H1 (cell line): ENCODE data around the gene ENKD1. TPM values are rescaled to one million over a fixed set of nuclear protein-coding genes. Genes with fewer than 3 reads are reported as not detected.

Experiments used
- CTCF ChIA-PET: fragments of 300-600 bp; sonication (Branson Sonifier 250); formaldehyde crosslinking; loops from one replicate; lab custom pipeline; 2021; ENCODE audit not compliant: partially characterized antibody; lab: Charles Lee
- POLR2A ChIA-PET: fragments of 300-600 bp; sonication (Branson Sonifier 250); formaldehyde crosslinking; loops from one replicate; lab custom pipeline; 2021; ENCODE audit warnings: inconsistent platforms; ENCODE audit not compliant: partially characterized antibody; lab: Charles Lee
- DNase-seq, 2 experiments: peaks; one replicate each; pipeline versions ENCODE4 v3.0.0 to v3.0.0-alpha.2; 2010 to 2022; ENCODE audit warnings: low spot score in 2 of 2, low read depth in 1 of 2, mixed read lengths in 1 of 2
- FAIRE-seq: peaks from 2 replicates; lab custom pipeline; 2011; peaks lifted over from hg19 to GRCh38; lab: Jason Lieb, UNC
- H2AFZ ChIP-seq: 2 replicates; pipeline ENCODE4 v1.8.1; 2012; ENCODE audit warnings: low read length, inconsistent platforms
- H2AK5ac ChIP-seq: 2 replicates; pipeline ENCODE4 v1.6.1; 2013; ENCODE audit warnings: low read depth, low read length
- H2BK120ac ChIP-seq: replicated peaks from 2 replicates; pipeline ENCODE3; 2013; ENCODE audit warnings: low read depth, low read length, inconsistent platforms
- H2BK12ac ChIP-seq: 2 replicates; pipeline ENCODE4 v1.6.1; 2013; ENCODE audit warnings: low read depth, low read length
- H2BK15ac ChIP-seq: 2 replicates; pipeline ENCODE4 v1.6.1; 2013; ENCODE audit warnings: low read length
- H2BK20ac ChIP-seq: 2 replicates; pipeline ENCODE4 v1.6.1; 2013; ENCODE audit warnings: low read length
- H2BK5ac ChIP-seq: 2 replicates; pipeline ENCODE4 v1.6.1; 2013; ENCODE audit warnings: low read depth, low read length
- H3K14ac ChIP-seq: 2 replicates; pipeline ENCODE4 v1.6.1; 2013; ENCODE audit warnings: inconsistent platforms; ENCODE audit not compliant: insufficient read length
- H3K18ac ChIP-seq: 2 replicates; pipeline ENCODE4 v1.6.1; 2013; ENCODE audit warnings: low read length; ENCODE audit errors: extremely low read depth
- H3K23ac ChIP-seq: 2 replicates; pipeline ENCODE4 v1.6.1; 2013; ENCODE audit warnings: inconsistent platforms; ENCODE audit not compliant: insufficient read length
- H3K23me2 ChIP-seq: 2 replicates; pipeline ENCODE4 v1.6.1; 2013; ENCODE audit warnings: low read depth, low read length
- H3K27ac ChIP-seq: 2 replicates; pipeline ENCODE4 v1.6.1; 2011; ENCODE audit warnings: low read depth, low read length, inconsistent platforms
- H3K27me3 ChIP-seq, 4 experiments: replicated peaks in 1 of 4; 1 replicate in 1 of 4; 2 replicates in 3 of 4; pipeline versions ENCODE4 v1.6.1 to v1.8.1; 2011 to 2013; ENCODE audit warnings: low read length in 3 of 4, mild to moderate bottlenecking in 3 of 4, inconsistent platforms in 2 of 4, mixed read lengths in 2 of 4, moderate library complexity in 1 of 4; ENCODE audit not compliant: control insufficient read depth in 3 of 4, insufficient read depth in 3 of 4; ENCODE audit errors: extremely low read depth in 1 of 4
- H3K36me3 ChIP-seq, 4 experiments: 2 replicates each; pipeline versions ENCODE4 v1.6.1 to v1.8.1; 2011 to 2013; ENCODE audit warnings: mild to moderate bottlenecking in 4 of 4, low read length in 3 of 4, moderate library complexity in 2 of 4, control low read depth in 1 of 4, inconsistent platforms in 1 of 4; ENCODE audit not compliant: insufficient read depth in 4 of 4, control insufficient read depth in 2 of 4
- H3K4ac ChIP-seq: replicated peaks from 2 replicates; pipeline ENCODE3; 2013; ENCODE audit warnings: low read length, low read depth, mixed read lengths, inconsistent platforms; ENCODE audit not compliant: insufficient read length
- H3K4me1 ChIP-seq, 4 experiments: replicated peaks in 1 of 4; 1 replicate in 1 of 4; 2 replicates in 3 of 4; pipeline versions ENCODE4 v1.6.1 to v1.8.1; 2011 to 2013; ENCODE audit warnings: low read length in 3 of 4, inconsistent platforms in 2 of 4, mixed read lengths in 1 of 4; ENCODE audit not compliant: insufficient read depth in 4 of 4, control insufficient read depth in 3 of 4
- H3K4me2 ChIP-seq, 2 experiments: 2 replicates each; pipeline versions ENCODE4 v1.6.1 to v1.8.1; 2011 to 2013; ENCODE audit warnings: low read depth in 2 of 2, low read length in 2 of 2, control low read depth in 1 of 2, inconsistent platforms in 1 of 2, mild to moderate bottlenecking in 1 of 2; ENCODE audit not compliant: insufficient read depth in 1 of 2
- H3K4me3 ChIP-seq, 4 experiments: fragments of 200-600, 300-600 bp in 1 of 4; sonication (generic), shearing (Covaris generic), sonication (Bioruptor Twin) in 1 of 4; 2 replicates each; pipeline versions ENCODE4 v1.5.1 to v1.8.1; 2011 to 2016; ENCODE audit warnings: low read length in 4 of 4, low read depth in 3 of 4, control low read depth in 2 of 4, inconsistent platforms in 2 of 4, mild to moderate bottlenecking in 2 of 4, mixed read lengths in 1 of 4, moderate library complexity in 1 of 4; ENCODE audit not compliant: insufficient read depth in 2 of 4; ENCODE audit errors: extremely low read depth in 1 of 4
- H3K56ac ChIP-seq: replicated peaks from 2 replicates; pipeline ENCODE3; 2013; ENCODE audit warnings: low read depth, mild to moderate bottlenecking, mixed read lengths, low read length, inconsistent platforms; ENCODE audit not compliant: insufficient read length
- H3K79me1 ChIP-seq: 2 replicates; pipeline ENCODE4 v1.6.1; 2013; ENCODE audit warnings: low read depth, low read length, control low read depth
- H3K79me2 ChIP-seq, 2 experiments: 2 replicates each; pipeline versions ENCODE4 v1.6.1 to v1.8.1; 2012 to 2013; ENCODE audit warnings: low read length in 2 of 2, mild to moderate bottlenecking in 2 of 2, inconsistent platforms in 1 of 2; ENCODE audit not compliant: insufficient read depth in 2 of 2, control insufficient read depth in 1 of 2
- H3K9ac ChIP-seq, 4 experiments: replicated peaks in 1 of 4; 1 replicate in 1 of 4; 2 replicates in 3 of 4; pipeline versions ENCODE4 v1.6.1 to v1.8.1; 2011 to 2013; ENCODE audit warnings: low read depth in 3 of 4, low read length in 3 of 4, control low read depth in 2 of 4, mild to moderate bottlenecking in 2 of 4, moderate library complexity in 2 of 4, inconsistent platforms in 1 of 4; ENCODE audit errors: extremely low read depth in 1 of 4
- H3K9me3 ChIP-seq, 2 experiments: 2 replicates each; pipeline versions ENCODE4 v1.6.1 to v1.8.1; 2012 to 2013; ENCODE audit warnings: mild to moderate bottlenecking in 2 of 2, moderate library complexity in 2 of 2, control low read depth in 1 of 2, inconsistent platforms in 1 of 2, low read depth in 1 of 2, low read length in 1 of 2, mixed read lengths in 1 of 2; ENCODE audit not compliant: insufficient read depth in 2 of 2
- H4K20me1 ChIP-seq, 2 experiments: replicated peaks in 1 of 2; 2 replicates each; pipeline versions ENCODE3 to v1.8.1; 2011 to 2013; ENCODE audit warnings: inconsistent platforms in 2 of 2, low read length in 2 of 2, mild to moderate bottlenecking in 1 of 2; ENCODE audit not compliant: insufficient read depth in 2 of 2, control insufficient read depth in 1 of 2
- H4K5ac ChIP-seq: 2 replicates; pipeline ENCODE4 v1.6.1; 2013; ENCODE audit warnings: low read length, low read depth, mixed read lengths, inconsistent platforms; ENCODE audit not compliant: insufficient read length
- H4K8ac ChIP-seq: 2 replicates; pipeline ENCODE4 v1.8.0; 2013; ENCODE audit warnings: mild to moderate bottlenecking, moderate library complexity, low read length, inconsistent platforms; ENCODE audit not compliant: insufficient read depth; ENCODE audit errors: extremely low read depth
- H4K91ac ChIP-seq: replicated peaks from 2 replicates; pipeline ENCODE3; 2013; ENCODE audit warnings: low read length, mixed read lengths, inconsistent platforms; ENCODE audit not compliant: insufficient read length
- BRCA1 ChIP-seq: IDR thresholded peaks from 2 replicates; pipeline ENCODE4 v1.6.1; 2012; ENCODE audit warnings: low read depth, low read length, improper control_type of control experiment
- CBX8 ChIP-seq: fragments of 300-800, 300-1000 bp; sonication (generic); IDR thresholded peaks from 2 replicates; pipeline ENCODE4 v1.7.1; 2016; ENCODE audit warnings: low read depth, low read length, borderline replicate concordance
- RNF2 ChIP-seq: fragments of 200-900, 300-1000 bp; sonication (generic); IDR thresholded peaks from 2 replicates; pipeline ENCODE4 v1.7.1; 2016; ENCODE audit warnings: borderline replicate concordance, low read depth, mild to moderate bottlenecking, antibody characterized with exemption, low read length; ENCODE audit not compliant: poor library complexity, severe bottlenecking; ENCODE audit errors: missing control alignments
- SIX5 ChIP-seq: IDR thresholded peaks from 2 replicates; pipeline ENCODE4 v1.6.1; 2011; ENCODE audit warnings: mild to moderate bottlenecking, low read depth, low read length
- ZNF274 ChIP-seq: IDR thresholded peaks from 2 replicates; pipeline ENCODE4 v1.7.0; 2012; ENCODE audit warnings: low read length, borderline replicate concordance; ENCODE audit errors: extremely low read depth
- WGBS, 2 experiments: shearing (Covaris generic) in 1 of 2; methylation state at CpG; one replicate each; pipeline versions ENCODE4 v1.1.6 to v1.1.7; 2013 to 2015; ENCODE audit warnings: low lambda C conversion rate in 2 of 2, mixed read lengths in 2 of 2, inconsistent platforms in 1 of 2, low coverage in 1 of 2, missing lambda C conversion rate in 1 of 2; ENCODE audit not compliant: insufficient replicate concordance in 2 of 2, insufficient coverage in 1 of 2, insufficient read length in 1 of 2; ENCODE audit errors: extremely low coverage in 1 of 2, missing lambda C conversion rate in 1 of 2; 5-methylcytosine and 5-hydroxymethylcytosine counted together
- polyA plus RNA-seq, 7 experiments: library from polyadenylated mRNA; depleted of rRNA in 3 of 7; stranded (reverse) in 5 of 7; unstranded in 2 of 7; fragments of >200 nt in 5 of 7; fragments of 200-250 nt in 2 of 7; gene quantifications; 1 replicate in 5 of 7; 2 replicates in 1 of 7; 4 replicates in 1 of 7; pipeline versions ENCODE4 v1.2.1 to v1.2.3, GENCODE V29; 2011 to 2013; ENCODE audit warnings: missing spikeins in 2 of 7, mixed read lengths in 2 of 7
- total RNA-seq: library from RNA; stranded (reverse); fragmentation: NEBNext Ultra II Directional; extraction: Animal tissue kit (Norgen Biotek cat#: 25700); gene quantifications from 2 replicates; pipeline ENCODE4 v1.2.1, GENCODE V29; 2021

Gene ENKD1
- total and polyA plus RNA-seq, 2 of the 8 experiments (the other 6 are each of a cell fraction or from before 2014, with no cell fraction given), result 12.9 to 16.1 TPM

DNA sequence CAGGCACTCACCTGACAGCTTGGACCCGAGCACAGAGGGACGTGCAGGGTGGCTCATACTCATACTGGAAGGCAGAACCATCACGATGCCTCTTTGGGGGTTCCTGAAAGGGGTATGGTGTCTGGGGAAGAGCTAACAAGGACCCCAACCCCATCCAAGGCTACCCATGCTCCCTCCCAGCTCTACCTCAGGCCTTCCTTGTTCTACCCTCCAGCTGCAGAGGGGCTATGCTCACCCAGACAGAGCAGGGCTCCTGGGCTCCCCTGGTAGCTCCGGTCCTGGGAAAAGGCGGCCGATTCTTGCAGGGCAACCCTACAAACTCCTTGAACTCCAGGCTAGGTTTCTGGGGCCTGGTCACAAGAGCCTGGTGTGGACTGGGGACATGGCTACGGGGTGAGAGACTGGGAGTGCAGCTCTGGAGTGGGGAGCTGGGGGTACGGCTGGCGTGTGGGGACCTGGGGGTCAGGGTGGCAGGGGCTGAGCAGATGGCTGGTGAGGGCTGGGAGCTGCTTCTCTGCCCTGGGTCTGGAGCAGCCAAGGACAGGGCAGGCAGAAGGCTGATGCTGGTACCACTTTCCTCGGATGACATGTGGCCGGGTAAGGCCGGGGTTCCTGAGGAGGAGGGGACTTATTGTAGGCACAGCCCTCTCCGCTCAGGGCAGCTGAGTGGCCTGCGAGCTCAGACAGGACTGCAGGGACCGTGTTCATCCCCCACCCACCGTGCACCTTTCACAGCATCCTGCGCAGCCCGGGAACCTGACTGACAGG is 8.6 kb downstream of the ENKD1 start:
- no peak overlapping the region for H3K4me3 ChIP-seq
- H2BK120ac ChIP-seq, result no peak overlapping the region
- no peak overlapping the region for H3K23ac ChIP-seq
- FAIRE-seq, result no peak
- H2AFZ ChIP-seq, result no peak overlapping the region
- ChIA-PET CTCF (interaction anchor here (0.6 to 13.7 kb wide), 9 partner anchors 10 to 284 kb away, joined by 3 to 202 read pairs (median 9); partner anchors contain the start of gene CARMIL2), POLR2A (interaction anchor here (0.5 to 1.8 kb wide), 6 partner anchors 15 to 369 kb away, joined by 3 to 4 read pairs (median 4); partner anchors contain the start of gene CTCF)
- H3K23me2 ChIP-seq, result peaks cover 21% of the 10 kb centered on the region
- H3K14ac ChIP-seq, result no peak overlapping the region
- no peak overlapping the region for H3K18ac ChIP-seq
- peaks cover 5 to 6% of the 10 kb centered on the region in 2 experiments for H4K20me1 ChIP-seq
- H2AK5ac ChIP-seq, result no peak overlapping the region
- no peak overlapping the region for H4K91ac ChIP-seq
- no peak overlapping the region for H2BK15ac ChIP-seq
- H3K36me3 ChIP-seq, result peaks cover 0 to 4% (median 2%) of the 10 kb centered on the region in 4 experiments; a peak in 1 of 8 replicates
- peaks cover 0 to 13% (median 10%) of the 10 kb centered on the region in 4 experiments; a peak in 4 of 7 replicates for H3K27me3 ChIP-seq
- TF ChIP-seq SIX5, result no peak
- no peak for TF ChIP-seq BRCA1
- no peak for TF ChIP-seq CBX8
- no peak for TF ChIP-seq RNF2
- TF ChIP-seq ZNF274, result no peak
- H3K4ac ChIP-seq, result no peak overlapping the region
- no peak overlapping the region for H3K56ac ChIP-seq
- peaks cover 0 to 16% (median 11%) of the 10 kb centered on the region in 4 experiments; a peak in 5 of 7 replicates for H3K4me1 ChIP-seq
- H3K9me3 ChIP-seq, result no peaks in the 10 kb centered on the region
- H2BK20ac ChIP-seq, result no peak overlapping the region
- H4K8ac ChIP-seq, result no peak overlapping the region; the same call in 1 of the 2 replicates
- H3K79me2 ChIP-seq, result no peaks in the 10 kb centered on the region
- H2BK12ac ChIP-seq, result no peak overlapping the region
- H3K9ac ChIP-seq, result no peak overlapping the region; a peak in 1 of 7 replicates
- H3K27ac ChIP-seq, result no peak overlapping the region
- DNase-seq, result no peak
- WGBS, 2 experiments, result 97% methylated on average over 14 of the region's 18 CpGs; no CpG with 5 or more reads in 1 of the 2 experiments
- H3K79me1 ChIP-seq, result no peaks in the 10 kb centered on the region; the same call in 1 of the 2 replicates
- H4K5ac ChIP-seq, result no peak overlapping the region
- no peak overlapping the region for H2BK5ac ChIP-seq
- no peak overlapping the region; a peak in 1 of 4 replicates for H3K4me2 ChIP-seq
